Naive thymus-derived CD4-positive, alpha-beta T cell (primary cell): ENCODE results near the gene RAPSN. TPM values are rescaled to one million over a fixed set of nuclear protein-coding genes. Genes with fewer than 3 reads are reported as not detected.

ENCODE experiments used
- ATAC-seq: fragments of 150-1000 bp; cut with Tn5 transposase; 2 replicates; pipeline ENCODE4 v1.10.0; 2021; ENCODE audit warnings: mild to moderate bottlenecking, moderate library complexity
- CTCF ChIA-PET: fragments of 350-600 bp; sonication (Branson Sonifier 250); formaldehyde crosslinking; loops from one replicate; lab custom pipeline; 2021; ENCODE audit warnings: antibody characterized with exemption; lab: Charles Lee
- POLR2A ChIA-PET: fragments of 350-600 bp; sonication (Branson Sonifier 250); formaldehyde crosslinking; loops from one replicate; lab custom pipeline; 2021; ENCODE audit warnings: antibody characterized with exemption, inconsistent platforms; lab: Charles Lee
- DNase-seq, 9 donors: peaks; one replicate each; pipeline versions ENCODE4 v3.0.0 to v3.0.0-alpha.2; 2020 to 2022; ENCODE audit warnings: mixed read lengths in 1 of 9
- H3K27ac ChIP-seq: one replicate; pipeline ENCODE4 v1.7.0; 2013; ENCODE audit warnings: mild to moderate bottlenecking, low read depth, low read length, moderate library complexity
- H3K27me3 ChIP-seq, 2 donors: one replicate each; pipeline ENCODE4 v1.7.0; 2013; ENCODE audit warnings: low read length in 2 of 2, mild to moderate bottlenecking in 2 of 2, moderate library complexity in 2 of 2; ENCODE audit not compliant: control insufficient read depth in 2 of 2, insufficient read depth in 2 of 2
- H3K36me3 ChIP-seq, 3 experiments: 1 replicate in 2 of 3; 2 replicates in 1 of 3; pipeline ENCODE4 v1.7.0; 2013; ENCODE audit warnings: low read length in 3 of 3, mild to moderate bottlenecking in 3 of 3, moderate library complexity in 1 of 3; ENCODE audit not compliant: insufficient read depth in 3 of 3, control insufficient read depth in 2 of 3
- H3K4me1 ChIP-seq, 2 donors: one replicate each; pipeline ENCODE4 v1.7.0; 2013; ENCODE audit warnings: low read length in 2 of 2, mild to moderate bottlenecking in 2 of 2, moderate library complexity in 1 of 2; ENCODE audit not compliant: control insufficient read depth in 2 of 2, insufficient read depth in 2 of 2
- H3K4me3 ChIP-seq: 2 replicates; pipeline ENCODE4 v1.7.0; 2013; ENCODE audit warnings: mild to moderate bottlenecking, low read length
- H3K9me3 ChIP-seq, 3 experiments: 1 replicate in 2 of 3; 2 replicates in 1 of 3; pipeline ENCODE4 v1.7.0; 2013; ENCODE audit warnings: low read length in 3 of 3; ENCODE audit not compliant: control insufficient read depth in 2 of 3
- H3K27ac Mint-ChIP-seq, 9 donors: one replicate each; pipeline ENCODE4 v1.8.0; 2020 to 2022; ENCODE audit warnings: mixed read lengths in 9 of 9, mild to moderate bottlenecking in 8 of 9, moderate library complexity in 5 of 9, inconsistent platforms in 2 of 9
- H3K27me3 Mint-ChIP-seq, 5 donors: one replicate each; pipeline ENCODE4 v1.8.0; 2021 to 2022; ENCODE audit warnings: mixed read lengths in 5 of 5, mild to moderate bottlenecking in 1 of 5
- H3K36me3 Mint-ChIP-seq, 5 donors: one replicate each; pipeline ENCODE4 v1.8.0; 2020 to 2022; ENCODE audit warnings: mixed read lengths in 5 of 5, mild to moderate bottlenecking in 3 of 5, inconsistent platforms in 1 of 5
- H3K4me1 Mint-ChIP-seq, 7 donors: one replicate each; pipeline ENCODE4 v1.8.0; 2020 to 2022; ENCODE audit warnings: mixed read lengths in 7 of 7, mild to moderate bottlenecking in 3 of 7, inconsistent platforms in 1 of 7
- H3K4me3 Mint-ChIP-seq, 10 donors: one replicate each; pipeline ENCODE4 v1.8.0; 2020 to 2022; ENCODE audit warnings: mild to moderate bottlenecking in 10 of 10, mixed read lengths in 10 of 10, moderate library complexity in 6 of 10, inconsistent platforms in 2 of 10
- H3K9me3 Mint-ChIP-seq, 11 donors: one replicate each; pipeline ENCODE4 v1.8.0; 2020 to 2022; ENCODE audit warnings: mixed read lengths in 11 of 11, mild to moderate bottlenecking in 4 of 11, inconsistent platforms in 1 of 11, moderate library complexity in 1 of 11
- intact Hi-C, 2 donors: fragments of 100-400 bp; cut with micrococcal nuclease; formaldehyde crosslinking; loops; one replicate each; pipeline ENCODE4 v1.15.1; 2023
- polyA plus RNA-seq, 2 donors: library from polyadenylated mRNA; unstranded; fragments of 300-500 nt; fragmentation: Illumina TruSeq; gene quantifications; one replicate each; pipeline ENCODE4 v1.2.3, GENCODE V29; 2021
- total RNA-seq, 6 experiments: library from RNA in 5 of 6; stranded (reverse) in 5 of 6; gene quantifications; 1 replicate in 5 of 6; 2 replicates in 1 of 6; pipeline ENCODE4 v1.2.3 and lab custom pipeline; 2021 to 2026

RAPSN gene
- total and polyA plus RNA-seq, 7 experiments from 2014 or later, result 0.99 to 1.7 (median 1.4) TPM; not detected in 2

- Mint-ChIP-seq H3K9me3 (no peaks in the 10 kb centered on the region), H3K4me3 (no peak overlapping the region), H3K27me3 (no peaks in the 10 kb centered on the region), H3K4me1 (peaks cover 0 to 10% (median 6%) of the 10 kb centered on the region in 7 donors), H3K27ac (no peak overlapping the region), H3K36me3 (no peaks in the 10 kb centered on the region)
- no peaks in the 10 kb centered on the region for H3K36me3 ChIP-seq
- H3K9me3 ChIP-seq, result no peaks in the 10 kb centered on the region
- no peak overlapping the region for H3K27ac ChIP-seq
- DNase-seq (no peak), ATAC-seq (no peak)
- no peaks in the 10 kb centered on the region for H3K27me3 ChIP-seq
- peaks cover 0 to 6% of the 10 kb centered on the region in 2 donors for H3K4me1 ChIP-seq
- CTCF ChIA-PET, result no interaction called here
- POLR2A ChIA-PET, result interaction anchor here (0.6 kb wide), 2 partner anchors 578 to 587 kb away, joined by 4 to 6 read pairs; no protein-coding TSS in a partner anchor
- intact Hi-C loops, result no loop called here
- H3K4me3 ChIP-seq, result no peak overlapping the region
Observed at GRCh38 chr11:47445840-47446239, 3.1 kb downstream of the RAPSN start.

- Mint-ChIP-seq H3K4me3 (no peak overlapping the region), H3K27me3 (no peaks in the 10 kb centered on the region), H3K9me3 (no peaks in the 10 kb centered on the region), H3K27ac (peak overlapping the region in 1 of 9 donors; percentile 31), H3K4me1 (peaks cover 0 to 10% (median 6%) of the 10 kb centered on the region in 7 donors), H3K36me3 (no peaks in the 10 kb centered on the region)
- POLR2A ChIA-PET, result interaction anchor here (0.6 kb wide), 2 partner anchors 15 to 143 kb away, joined by 3 to 5 read pairs; no protein-coding TSS in a partner anchor
- no peak for DNase-seq
- no peak overlapping the region for H3K4me3 ChIP-seq
- no peak for ATAC-seq
- CTCF ChIA-PET, result interaction anchor here (0.6 kb wide), 2 partner anchors 134 to 266 kb away, joined by 3 to 4 read pairs; no protein-coding TSS in a partner anchor
- H3K36me3 ChIP-seq, result no peaks in the 10 kb centered on the region
- H3K27me3 ChIP-seq, result no peaks in the 10 kb centered on the region
- no peaks in the 10 kb centered on the region for H3K9me3 ChIP-seq
- H3K27ac ChIP-seq, result no peak overlapping the region
- H3K4me1 ChIP-seq, result peaks cover 0 to 6% of the 10 kb centered on the region in 2 donors
- intact Hi-C loops, result no loop called here
Observed at GRCh38 chr11:47443817-47444216, 5.1 kb downstream of the RAPSN start.

- Histone ChIP-seq H3K27me3 (no peaks in the 10 kb centered on the region), H3K27ac (peak overlapping the region; percentile 13), H3K4me1 (peaks cover 0 to 6% of the 10 kb centered on the region in 2 donors), H3K4me3 (no peak overlapping the region), H3K36me3 (no peaks in the 10 kb centered on the region), H3K9me3 (no peaks in the 10 kb centered on the region)
- Mint-ChIP-seq H3K27ac (peak overlapping the region in 4 of 9 donors; percentile 8 to 40 (median 22)), H3K27me3 (no peaks in the 10 kb centered on the region), H3K36me3 (no peaks in the 10 kb centered on the region), H3K9me3 (no peaks in the 10 kb centered on the region), H3K4me3 (peak overlapping the region in 5 of 10 donors; percentile 11 to 23 (median 21)), H3K4me1 (peaks cover 0 to 10% (median 6%) of the 10 kb centered on the region in 7 donors)
- no peak for ATAC-seq
- intact Hi-C loops, result no loop called here
- CTCF ChIA-PET, result interaction anchor here (0.6 kb wide), 1 partner anchor 32 kb away, joined by 3 read pairs; no protein-coding TSS in a partner anchor
- POLR2A ChIA-PET, result interaction anchor here (0.6 kb wide), 2 partner anchors 14 to 143 kb away, joined by 3 to 5 read pairs; no protein-coding TSS in a partner anchor
- no peak for DNase-seq
Observed at GRCh38 chr11:47443028-47443700, 5.8 kb downstream of the RAPSN start.

GRCh38 chr11:47442514-47442913 lies 6.4 kb downstream of the RAPSN start:
- no peak overlapping the region for H3K4me3 ChIP-seq
- peaks cover 0 to 6% of the 10 kb centered on the region in 2 donors for H3K4me1 ChIP-seq
- no peak overlapping the region for H3K27ac ChIP-seq
- Mint-ChIP-seq H3K4me3 (no peak overlapping the region), H3K9me3 (no peaks in the 10 kb centered on the region), H3K27me3 (no peaks in the 10 kb centered on the region), H3K4me1 (peaks cover 0 to 10% (median 6%) of the 10 kb centered on the region in 7 donors), H3K27ac (no peak overlapping the region), H3K36me3 (no peaks in the 10 kb centered on the region)
- no peaks in the 10 kb centered on the region for H3K36me3 ChIP-seq
- intact Hi-C loops, result no loop called here
- ChIA-PET CTCF (no interaction called here), POLR2A (no interaction called here)
- ATAC-seq (no peak), DNase-seq (no peak)
- no peaks in the 10 kb centered on the region for H3K27me3 ChIP-seq
- H3K9me3 ChIP-seq, result no peaks in the 10 kb centered on the region

GRCh38 chr11:47441421-47441820 lies 7.5 kb downstream of the RAPSN start:
- H3K36me3 Mint-ChIP-seq, result no peaks in the 10 kb centered on the region
- no peak overlapping the region for H3K4me3 ChIP-seq
- intact Hi-C loops, result no loop called here
- H3K27ac ChIP-seq, result no peak overlapping the region
- no peaks in the 10 kb centered on the region for H3K36me3 ChIP-seq
- H3K4me1 ChIP-seq, result peaks cover 0 to 6% of the 10 kb centered on the region in 2 donors
- no peak for DNase-seq
- ChIA-PET CTCF (no interaction called here), POLR2A (no interaction called here)
- H3K4me1 Mint-ChIP-seq, result peaks cover 0 to 10% (median 6%) of the 10 kb centered on the region in 7 donors
- no peaks in the 10 kb centered on the region for H3K27me3 ChIP-seq
- H3K27me3 Mint-ChIP-seq, result no peaks in the 10 kb centered on the region
- no peak overlapping the region for H3K4me3 Mint-ChIP-seq
- no peak for ATAC-seq
- H3K9me3 ChIP-seq, result no peaks in the 10 kb centered on the region
- no peaks in the 10 kb centered on the region for H3K9me3 Mint-ChIP-seq
- H3K27ac Mint-ChIP-seq, result no peak overlapping the region

- ChIA-PET POLR2A (no interaction called here), CTCF (interaction anchor here (0.8 kb wide), 1 partner anchor 66 kb away, joined by 3 read pairs; no protein-coding TSS in a partner anchor)
- no peak overlapping the region for H3K27ac ChIP-seq
- H3K27ac Mint-ChIP-seq, result no peak overlapping the region
- H3K4me3 Mint-ChIP-seq, result no peak overlapping the region
- ATAC-seq (no peak), DNase-seq (no peak)
- no peaks in the 10 kb centered on the region for H3K27me3 Mint-ChIP-seq
- peaks cover 0 to 10% (median 6%) of the 10 kb centered on the region in 7 donors for H3K4me1 Mint-ChIP-seq
- intact Hi-C loops, result no loop called here
- no peaks in the 10 kb centered on the region for H3K9me3 ChIP-seq
- H3K4me3 ChIP-seq, result no peak overlapping the region
- H3K4me1 ChIP-seq, result peaks cover 0 to 6% of the 10 kb centered on the region in 2 donors
- no peaks in the 10 kb centered on the region for H3K27me3 ChIP-seq
- H3K9me3 Mint-ChIP-seq, result no peaks in the 10 kb centered on the region
- no peaks in the 10 kb centered on the region for H3K36me3 ChIP-seq
- H3K36me3 Mint-ChIP-seq, result no peaks in the 10 kb centered on the region
Observed at GRCh38 chr11:47440054-47440476, 8.9 kb downstream of the RAPSN start.
